ENCODE results near the gene SLC44A4.

- TF ChIP-seq ATF2 (tag by site-specific recombination; IDR thresholded peaks at IDR 0.05; ENCODE audit: low read depth) (no peak), ZNF175 (tag by site-specific recombination; IDR thresholded peaks at IDR 0.05) (no peak), ZBTB17 (tag by site-specific recombination; IDR thresholded peaks at IDR 0.05) (peak; percentile 87), SP2 (tag by site-specific recombination; IDR thresholded peaks at IDR 0.05) (no peak), CTCF (tag by site-specific recombination; IDR thresholded peaks at IDR 0.05) (no peak), ZFP41 (tag by site-specific recombination; IDR thresholded peaks at IDR 0.05; ENCODE audit: borderline replicate concordance) (no peak), REST (tag by site-specific recombination; IDR thresholded peaks at IDR 0.05) (no peak), ZBTB7A (tag by site-specific recombination; IDR thresholded peaks at IDR 0.05; ENCODE audit: low read depth) (no peak), ZNF398 (tag by site-specific recombination; IDR thresholded peaks at IDR 0.05) (no peak), WT1 (tag by site-specific recombination; IDR thresholded peaks at IDR 0.05) (peak; percentile 45; the same call in 1 of the 2 replicates), ZNF169 (tag by site-specific recombination; IDR thresholded peaks at IDR 0.05) (no peak), ZNF274 (IDR thresholded peaks at IDR 0.05; ENCODE audit: low read length) (no peak), ZNF274 (tag by site-specific recombination; IDR thresholded peaks at IDR 0.05; ENCODE audit: borderline replicate concordance) (no peak), ZNF530 (tag by site-specific recombination; IDR thresholded peaks at IDR 0.05; ENCODE audit: low read depth) (no peak), REPIN1 (tag by site-specific recombination; IDR thresholded peaks at IDR 0.05; ENCODE audit: low read depth) (no peak)
These were observed 19.0 kb upstream of the SLC44A4 start, which contains the start of gene EHMT2 for GRCh38 chr6:31897612-31898382.
